AG08396 (cell line): ENCODE measurements around the gene TAF6.

Source experiments
- DNase-seq: peaks from one replicate; pipeline ENCODE4 v3.0.0; 2012; ENCODE audit warnings: low spot score, mixed read lengths

TAF6 gene

DNA sequence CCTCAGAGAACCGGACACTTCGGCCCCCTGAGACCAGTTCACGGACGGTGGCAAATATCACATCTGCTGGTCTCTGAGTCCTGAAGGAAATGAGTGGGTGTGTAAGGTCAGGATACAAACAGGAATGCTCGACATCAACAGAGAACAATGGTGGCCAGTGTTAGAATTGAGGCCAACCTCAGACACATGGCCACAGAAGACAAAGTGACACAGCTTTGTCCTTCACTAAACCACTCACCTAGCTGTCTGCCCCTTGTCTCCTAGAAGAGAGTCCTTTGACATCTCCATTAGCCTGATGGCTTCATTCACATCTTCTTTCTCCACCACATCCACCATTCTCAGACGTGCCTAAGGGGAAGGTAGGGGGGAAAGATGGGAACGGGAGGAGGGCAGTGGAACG is 26.1 kb downstream of the TAF6 start:
- DNase-seq, result no peak

DNA sequence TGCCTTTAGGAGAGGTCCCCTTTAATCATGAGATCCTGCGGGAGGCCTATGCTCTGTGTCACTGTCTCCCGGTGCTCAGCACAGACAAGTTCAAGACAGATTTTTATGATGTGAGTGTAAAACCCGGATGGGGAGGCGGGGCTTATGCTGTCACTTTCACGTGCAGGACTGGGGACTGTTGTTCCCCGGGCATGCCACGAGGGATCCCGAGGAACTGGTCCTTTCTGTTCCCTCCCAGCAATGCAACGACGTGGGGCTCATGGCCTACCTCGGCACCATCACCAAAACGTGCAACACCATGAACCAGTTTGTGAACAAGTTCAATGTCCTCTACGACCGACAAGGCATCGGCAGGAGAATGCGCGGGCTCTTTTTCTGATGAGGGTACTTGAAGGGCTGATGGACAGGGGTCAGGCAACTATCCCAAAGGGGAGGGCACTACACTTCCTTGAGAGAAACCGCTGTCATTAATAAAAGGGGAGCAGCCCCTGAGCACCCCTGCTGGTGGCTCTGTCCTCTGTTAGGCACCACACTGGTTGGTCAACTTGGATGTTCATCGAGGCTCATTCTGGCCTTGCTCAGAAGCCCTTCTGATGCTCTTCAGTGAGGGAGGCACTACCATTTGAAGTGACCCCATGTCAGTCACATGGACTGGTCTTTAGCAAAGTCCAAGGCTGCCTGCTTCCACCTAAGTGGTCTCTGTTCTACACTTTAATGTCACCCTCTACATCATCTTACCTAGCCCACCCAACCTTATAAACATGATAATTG is 27.6 kb downstream of the TAF6 start:
- DNase-seq, result no peak

- no peak for DNase-seq
These were observed 28.4 kb downstream of the TAF6 start for GRCh38 chr7:100090527-100091410.

DNA sequence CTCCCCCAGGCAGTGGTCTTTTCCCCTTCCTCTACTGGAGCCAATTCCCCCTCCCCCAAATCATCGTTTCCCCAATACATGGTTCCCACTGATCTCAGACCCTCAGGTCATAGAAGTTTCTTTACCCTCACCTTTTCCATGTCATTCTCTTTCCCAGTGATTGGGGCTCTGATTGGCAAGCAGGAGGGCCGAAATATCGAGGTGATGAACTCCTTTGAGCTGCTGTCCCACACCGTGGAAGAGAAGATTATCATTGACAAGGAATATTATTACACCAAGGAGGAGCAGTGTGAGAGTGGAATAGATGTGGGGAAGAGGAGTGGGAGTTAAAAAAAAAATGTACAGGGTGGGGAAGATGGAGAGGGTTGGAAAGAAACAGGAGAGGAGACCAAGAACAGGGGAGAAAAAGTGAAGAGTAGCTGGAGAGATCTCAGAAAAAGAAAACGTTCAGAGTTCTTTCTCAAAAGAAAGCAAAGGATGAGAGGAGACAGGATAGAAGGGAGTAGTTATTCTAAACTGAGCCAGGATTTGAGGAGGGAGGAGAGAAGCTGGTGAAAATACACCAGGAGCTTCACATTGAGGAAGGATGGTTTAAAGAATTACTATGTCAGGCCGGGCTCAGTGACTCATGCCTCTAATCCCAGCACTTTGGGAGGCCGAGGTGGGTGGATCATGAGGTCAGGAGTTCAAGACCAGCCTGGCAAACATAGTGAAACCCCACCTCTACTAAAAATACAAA is 29.5 kb downstream of the TAF6 start:
- no peak for DNase-seq

GRCh38 chr7:100088621-100089457 is 30.3 kb downstream of the TAF6 start, which contains the start of gene COPS6:
Gene COPS6 (plus strand): TSS chr7:100088969. CDS start chr7:100088991, 22 bp downstream.
- DNase-seq, result peak; percentile 82

DNA sequence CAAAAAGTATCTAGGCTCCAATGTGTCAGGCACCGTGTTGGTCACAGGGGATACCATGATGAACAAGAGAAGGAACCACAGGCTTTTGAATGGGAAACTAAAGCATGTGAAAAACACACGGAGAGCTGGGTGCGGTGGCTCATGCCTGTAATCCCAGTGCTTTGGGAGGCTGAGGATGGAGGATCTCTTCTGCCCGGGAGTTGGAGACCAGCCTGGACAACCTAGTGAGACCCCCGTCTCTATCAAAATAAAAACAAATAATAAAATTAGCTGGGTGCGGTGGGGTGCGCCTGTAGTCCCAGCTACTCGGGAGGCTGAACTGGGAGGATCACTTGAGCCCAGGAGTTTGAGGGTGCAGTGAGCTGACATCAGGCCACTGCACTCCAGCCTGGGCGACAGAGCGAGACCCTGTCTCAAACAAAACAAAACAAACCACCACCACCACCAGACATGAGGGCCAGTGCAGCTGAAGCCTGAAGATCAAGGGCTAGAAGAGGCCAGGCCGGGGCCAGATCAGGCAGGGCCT is 31.0 kb downstream of the TAF6 start:
- no peak for DNase-seq

- DNase-seq, result peak; percentile 85
These were observed 32.0 kb downstream of the TAF6 start for GRCh38 chr7:100087055-100087750.

GRCh38 chr7:100085515-100085914 is 33.6 kb downstream of the TAF6 start:
- no peak for DNase-seq

DNA sequence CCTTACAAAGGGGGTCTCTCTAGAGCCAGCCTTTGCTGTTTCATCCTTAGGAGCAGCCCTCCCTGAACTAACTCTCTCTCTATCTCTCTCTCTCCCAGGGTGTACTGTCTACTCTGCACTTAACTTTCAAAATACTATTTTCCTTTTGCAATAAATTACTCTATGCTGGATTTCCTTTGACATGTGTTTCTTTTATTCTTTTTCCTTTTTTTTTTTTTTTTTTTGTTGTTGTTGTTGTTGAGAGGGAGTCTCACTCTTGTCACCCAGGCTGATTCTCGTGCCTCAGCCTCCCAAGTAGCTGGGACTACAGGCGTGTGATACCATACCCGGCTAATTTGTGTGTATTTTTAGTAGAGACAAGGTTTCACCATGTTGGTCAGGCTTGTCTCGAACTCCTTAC is 36.2 kb downstream of the TAF6 start:
- no peak for DNase-seq

- peak; percentile 97 for DNase-seq
These were observed 37.5 kb downstream of the TAF6 start, which contains the start of gene ZNF3 for GRCh38 chr7:100081535-100082102. Gene ZNF3 (minus strand): TSS chr7:100081723. CDS start chr7:100077357, 4,366 bp downstream.

DNA sequence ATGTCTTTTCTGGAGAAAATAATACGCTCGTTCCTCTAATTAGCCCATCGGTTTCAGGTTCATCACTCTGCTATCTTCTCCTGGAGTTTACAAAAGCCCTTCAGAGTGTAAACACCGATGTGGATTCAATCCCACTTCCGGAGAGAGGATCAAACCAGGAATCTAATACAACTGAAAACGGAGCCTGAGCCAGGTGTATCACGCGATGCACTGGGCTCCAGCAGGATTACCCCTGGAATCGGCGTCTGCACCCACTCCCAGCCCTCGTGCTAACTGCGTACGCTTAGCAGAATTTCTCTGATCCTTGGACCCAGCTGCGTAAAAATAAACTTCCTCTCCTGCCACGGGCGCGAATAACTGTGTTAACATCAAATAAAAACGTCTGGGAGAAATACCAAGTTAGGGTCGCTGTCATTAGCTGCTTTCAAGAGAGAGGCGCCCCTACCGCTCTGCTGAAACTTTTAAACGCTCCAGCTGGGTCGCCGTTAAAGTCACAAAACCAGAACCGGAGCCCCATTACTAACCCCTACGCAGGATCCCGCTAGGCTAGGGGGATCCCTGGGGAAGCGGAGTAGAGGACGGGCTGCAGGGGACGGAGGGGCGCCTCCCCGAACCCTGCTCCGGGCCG is 38.1 kb downstream of the TAF6 start:
- DNase-seq, result no peak

DNA sequence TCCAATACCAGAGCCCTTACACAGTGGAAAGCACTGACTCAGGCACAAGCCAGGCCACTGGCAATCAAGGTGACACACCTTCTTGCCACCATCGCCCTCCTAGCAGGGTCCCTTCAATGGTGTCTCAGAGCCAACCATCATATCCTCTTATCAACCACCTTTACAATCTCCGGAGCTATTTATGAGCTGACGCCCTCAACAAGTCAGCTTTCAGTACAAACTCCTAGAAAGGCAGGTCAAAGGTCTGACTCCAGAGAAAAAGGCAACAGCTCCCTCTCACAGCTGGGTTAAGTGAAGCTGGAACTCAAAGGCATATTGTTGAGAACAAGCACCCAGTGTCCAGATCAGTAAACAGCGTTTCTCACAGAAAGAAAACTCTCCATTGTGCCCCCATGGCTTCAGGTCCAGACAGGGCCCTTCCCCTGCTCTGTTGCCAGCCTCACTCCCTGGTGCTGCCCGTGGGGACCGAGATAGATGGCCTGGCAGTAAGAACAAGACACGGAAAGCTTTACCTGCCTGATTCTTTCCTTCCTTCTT is 40.1 kb downstream of the TAF6 start:
- no peak for DNase-seq

- no peak for DNase-seq
These were observed 42.0 kb downstream of the TAF6 start for GRCh38 chr7:100077205-100077604.

DNA sequence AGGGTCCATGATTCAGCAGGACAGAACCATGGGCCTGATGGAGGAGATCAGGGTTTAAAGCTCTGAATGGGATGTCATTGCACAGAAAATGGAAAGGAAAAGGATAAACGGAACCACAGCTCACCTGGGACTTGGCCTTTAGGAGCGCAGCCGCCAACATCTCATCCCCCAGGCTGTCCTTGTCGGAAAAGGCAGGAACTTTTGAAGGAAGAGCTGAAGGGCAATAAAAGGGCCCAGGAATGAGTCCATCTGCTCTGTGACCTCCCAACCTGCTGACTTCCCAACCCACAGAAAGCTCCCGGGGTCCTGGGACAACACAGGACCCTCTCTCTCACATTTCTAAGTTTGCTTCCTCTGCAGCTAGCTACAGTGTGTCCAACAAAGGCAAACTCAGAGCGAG is 43.7 kb downstream of the TAF6 start:
- DNase-seq, result no peak

- DNase-seq, result no peak
These were observed 44.3 kb downstream of the TAF6 start for GRCh38 chr7:100074841-100075240.

DNA sequence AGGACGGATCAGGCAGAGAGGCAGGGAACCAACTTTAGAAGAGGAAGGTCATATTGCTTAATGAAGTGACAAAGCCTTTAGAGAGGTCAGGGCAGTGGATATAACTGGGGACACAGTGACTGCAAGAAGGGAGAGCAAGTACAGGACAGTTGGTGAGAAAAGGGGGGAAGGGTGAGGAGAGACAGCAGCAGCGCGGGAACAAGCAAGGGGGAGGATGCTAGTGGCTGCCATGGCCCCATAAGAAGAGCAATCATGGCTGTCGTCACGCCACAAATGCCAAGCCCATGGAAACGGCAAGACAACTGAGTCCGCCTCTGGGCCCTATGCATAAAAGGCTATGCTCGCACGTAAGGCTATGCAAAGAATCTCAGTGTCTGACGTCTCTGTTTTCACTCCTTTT is 46.7 kb downstream of the TAF6 start:
- no peak for DNase-seq

DNA sequence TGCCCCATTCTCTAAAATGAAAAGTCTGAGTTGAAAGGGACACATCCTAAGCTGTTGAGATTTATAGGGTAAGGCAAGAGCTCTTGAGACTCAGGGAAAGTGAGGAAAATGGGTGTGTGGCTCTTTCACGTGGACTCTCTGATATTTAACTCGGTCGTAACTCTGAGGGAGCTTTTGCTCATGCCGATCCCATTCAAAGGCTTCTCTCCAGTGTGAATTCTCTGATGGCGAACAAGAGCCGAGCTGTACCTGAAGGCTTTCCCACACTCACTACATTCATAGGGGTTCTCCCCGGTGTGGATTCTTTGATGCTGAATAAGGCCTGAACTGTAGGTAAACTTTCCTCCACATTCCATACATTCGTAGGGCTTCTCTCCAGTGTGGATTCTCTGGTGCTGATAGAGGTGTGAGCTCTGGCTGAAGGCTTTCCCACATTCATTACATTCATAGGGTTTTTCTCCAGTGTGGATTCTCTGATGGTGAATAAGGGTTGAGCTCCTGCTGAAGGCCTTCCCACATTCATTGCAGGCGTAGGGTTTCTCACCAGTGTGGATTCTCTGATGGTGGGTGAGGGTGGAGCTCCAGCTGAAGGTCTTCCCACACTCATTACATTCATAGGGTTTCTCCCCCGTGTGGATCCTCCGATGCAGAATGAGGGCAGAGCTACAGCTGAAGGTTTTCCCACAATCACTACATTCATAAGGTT is 48.0 kb downstream of the TAF6 start:
- DNase-seq, result no peak

GRCh38 chr7:100069991-100070390 is 49.2 kb downstream of the TAF6 start:
- DNase-seq, result no peak

GRCh38 chr7:100066953-100067352 is 52.2 kb downstream of the TAF6 start:
- no peak for DNase-seq
